H1 (cell line): Measurements from ENCODE around the gene PTPRG. TPM values are rescaled to one million over a fixed set of nuclear protein-coding genes. Genes with fewer than 3 reads are reported as not detected.

Experiments
- CTCF ChIA-PET: fragments of 300-600 bp; sonication (Branson Sonifier 250); formaldehyde crosslinking; loops from one replicate; lab custom pipeline; 2021; ENCODE audit not compliant: partially characterized antibody; lab: Charles Lee
- POLR2A ChIA-PET: fragments of 300-600 bp; sonication (Branson Sonifier 250); formaldehyde crosslinking; loops from one replicate; lab custom pipeline; 2021; ENCODE audit warnings: inconsistent platforms; ENCODE audit not compliant: partially characterized antibody; lab: Charles Lee
- DNase-seq, 2 experiments: peaks; one replicate each; pipeline versions ENCODE4 v3.0.0 to v3.0.0-alpha.2; 2010 to 2022; ENCODE audit warnings: low spot score in 2 of 2, low read depth in 1 of 2, mixed read lengths in 1 of 2
- FAIRE-seq: peaks from 2 replicates; lab custom pipeline; 2011; peaks lifted over from hg19 to GRCh38; lab: Jason Lieb, UNC
- H2AFZ ChIP-seq: 2 replicates; pipeline ENCODE4 v1.8.1; 2012; ENCODE audit warnings: low read length, inconsistent platforms
- H2AK5ac ChIP-seq: 2 replicates; pipeline ENCODE4 v1.6.1; 2013; ENCODE audit warnings: low read depth, low read length
- H2BK120ac ChIP-seq: replicated peaks from 2 replicates; pipeline ENCODE3; 2013; ENCODE audit warnings: low read depth, low read length, inconsistent platforms
- H2BK12ac ChIP-seq: 2 replicates; pipeline ENCODE4 v1.6.1; 2013; ENCODE audit warnings: low read depth, low read length
- H2BK15ac ChIP-seq: 2 replicates; pipeline ENCODE4 v1.6.1; 2013; ENCODE audit warnings: low read length
- H2BK20ac ChIP-seq: 2 replicates; pipeline ENCODE4 v1.6.1; 2013; ENCODE audit warnings: low read length
- H2BK5ac ChIP-seq: 2 replicates; pipeline ENCODE4 v1.6.1; 2013; ENCODE audit warnings: low read depth, low read length
- H3K14ac ChIP-seq: 2 replicates; pipeline ENCODE4 v1.6.1; 2013; ENCODE audit warnings: inconsistent platforms; ENCODE audit not compliant: insufficient read length
- H3K18ac ChIP-seq: 2 replicates; pipeline ENCODE4 v1.6.1; 2013; ENCODE audit warnings: low read length; ENCODE audit errors: extremely low read depth
- H3K23ac ChIP-seq: 2 replicates; pipeline ENCODE4 v1.6.1; 2013; ENCODE audit warnings: inconsistent platforms; ENCODE audit not compliant: insufficient read length
- H3K23me2 ChIP-seq: 2 replicates; pipeline ENCODE4 v1.6.1; 2013; ENCODE audit warnings: low read depth, low read length
- H3K27ac ChIP-seq: 2 replicates; pipeline ENCODE4 v1.6.1; 2011; ENCODE audit warnings: low read depth, low read length, inconsistent platforms
- H3K27me3 ChIP-seq, 4 experiments: replicated peaks in 1 of 4; 1 replicate in 1 of 4; 2 replicates in 3 of 4; pipeline versions ENCODE4 v1.6.1 to v1.8.1; 2011 to 2013; ENCODE audit warnings: low read length in 3 of 4, mild to moderate bottlenecking in 3 of 4, inconsistent platforms in 2 of 4, mixed read lengths in 2 of 4, moderate library complexity in 1 of 4; ENCODE audit not compliant: control insufficient read depth in 3 of 4, insufficient read depth in 3 of 4; ENCODE audit errors: extremely low read depth in 1 of 4
- H3K36me3 ChIP-seq, 4 experiments: 2 replicates each; pipeline versions ENCODE4 v1.6.1 to v1.8.1; 2011 to 2013; ENCODE audit warnings: mild to moderate bottlenecking in 4 of 4, low read length in 3 of 4, moderate library complexity in 2 of 4, control low read depth in 1 of 4, inconsistent platforms in 1 of 4; ENCODE audit not compliant: insufficient read depth in 4 of 4, control insufficient read depth in 2 of 4
- H3K4ac ChIP-seq: replicated peaks from 2 replicates; pipeline ENCODE3; 2013; ENCODE audit warnings: low read length, low read depth, mixed read lengths, inconsistent platforms; ENCODE audit not compliant: insufficient read length
- H3K4me1 ChIP-seq, 4 experiments: replicated peaks in 1 of 4; 1 replicate in 1 of 4; 2 replicates in 3 of 4; pipeline versions ENCODE4 v1.6.1 to v1.8.1; 2011 to 2013; ENCODE audit warnings: low read length in 3 of 4, inconsistent platforms in 2 of 4, mixed read lengths in 1 of 4; ENCODE audit not compliant: insufficient read depth in 4 of 4, control insufficient read depth in 3 of 4
- H3K4me2 ChIP-seq, 2 experiments: 2 replicates each; pipeline versions ENCODE4 v1.6.1 to v1.8.1; 2011 to 2013; ENCODE audit warnings: low read depth in 2 of 2, low read length in 2 of 2, control low read depth in 1 of 2, inconsistent platforms in 1 of 2, mild to moderate bottlenecking in 1 of 2; ENCODE audit not compliant: insufficient read depth in 1 of 2
- H3K4me3 ChIP-seq, 4 experiments: fragments of 200-600, 300-600 bp in 1 of 4; sonication (generic), shearing (Covaris generic), sonication (Bioruptor Twin) in 1 of 4; 2 replicates each; pipeline versions ENCODE4 v1.5.1 to v1.8.1; 2011 to 2016; ENCODE audit warnings: low read length in 4 of 4, low read depth in 3 of 4, control low read depth in 2 of 4, inconsistent platforms in 2 of 4, mild to moderate bottlenecking in 2 of 4, mixed read lengths in 1 of 4, moderate library complexity in 1 of 4; ENCODE audit not compliant: insufficient read depth in 2 of 4; ENCODE audit errors: extremely low read depth in 1 of 4
- H3K56ac ChIP-seq: replicated peaks from 2 replicates; pipeline ENCODE3; 2013; ENCODE audit warnings: low read depth, mild to moderate bottlenecking, mixed read lengths, low read length, inconsistent platforms; ENCODE audit not compliant: insufficient read length
- H3K79me1 ChIP-seq: 2 replicates; pipeline ENCODE4 v1.6.1; 2013; ENCODE audit warnings: low read depth, low read length, control low read depth
- H3K79me2 ChIP-seq, 2 experiments: 2 replicates each; pipeline versions ENCODE4 v1.6.1 to v1.8.1; 2012 to 2013; ENCODE audit warnings: low read length in 2 of 2, mild to moderate bottlenecking in 2 of 2, inconsistent platforms in 1 of 2; ENCODE audit not compliant: insufficient read depth in 2 of 2, control insufficient read depth in 1 of 2
- H3K9ac ChIP-seq, 4 experiments: replicated peaks in 1 of 4; 1 replicate in 1 of 4; 2 replicates in 3 of 4; pipeline versions ENCODE4 v1.6.1 to v1.8.1; 2011 to 2013; ENCODE audit warnings: low read depth in 3 of 4, low read length in 3 of 4, control low read depth in 2 of 4, mild to moderate bottlenecking in 2 of 4, moderate library complexity in 2 of 4, inconsistent platforms in 1 of 4; ENCODE audit errors: extremely low read depth in 1 of 4
- H3K9me3 ChIP-seq, 2 experiments: 2 replicates each; pipeline versions ENCODE4 v1.6.1 to v1.8.1; 2012 to 2013; ENCODE audit warnings: mild to moderate bottlenecking in 2 of 2, moderate library complexity in 2 of 2, control low read depth in 1 of 2, inconsistent platforms in 1 of 2, low read depth in 1 of 2, low read length in 1 of 2, mixed read lengths in 1 of 2; ENCODE audit not compliant: insufficient read depth in 2 of 2
- H4K20me1 ChIP-seq, 2 experiments: replicated peaks in 1 of 2; 2 replicates each; pipeline versions ENCODE3 to v1.8.1; 2011 to 2013; ENCODE audit warnings: inconsistent platforms in 2 of 2, low read length in 2 of 2, mild to moderate bottlenecking in 1 of 2; ENCODE audit not compliant: insufficient read depth in 2 of 2, control insufficient read depth in 1 of 2
- H4K5ac ChIP-seq: 2 replicates; pipeline ENCODE4 v1.6.1; 2013; ENCODE audit warnings: low read length, low read depth, mixed read lengths, inconsistent platforms; ENCODE audit not compliant: insufficient read length
- H4K8ac ChIP-seq: 2 replicates; pipeline ENCODE4 v1.8.0; 2013; ENCODE audit warnings: mild to moderate bottlenecking, moderate library complexity, low read length, inconsistent platforms; ENCODE audit not compliant: insufficient read depth; ENCODE audit errors: extremely low read depth
- H4K91ac ChIP-seq: replicated peaks from 2 replicates; pipeline ENCODE3; 2013; ENCODE audit warnings: low read length, mixed read lengths, inconsistent platforms; ENCODE audit not compliant: insufficient read length
- ATF2 ChIP-seq: IDR thresholded peaks from 2 replicates; pipeline ENCODE4 v1.6.1; 2012; ENCODE audit warnings: low read length, inconsistent platforms
- ATF3 ChIP-seq: IDR thresholded peaks from 2 replicates; pipeline ENCODE4 v1.6.1; 2011; ENCODE audit warnings: low read depth, mild to moderate bottlenecking, low read length; ENCODE audit not compliant: insufficient read depth
- CBX5 ChIP-seq: fragments of 300-800, 300-1000 bp; sonication (generic); IDR thresholded peaks from 2 replicates; pipeline ENCODE4 v1.7.1; 2016; ENCODE audit warnings: antibody characterized with exemption, low read length, low read depth
- CEBPB ChIP-seq: IDR thresholded peaks from 2 replicates; pipeline ENCODE4 v1.6.1; 2012; ENCODE audit warnings: low read depth, low read length
- CTCF ChIP-seq, 3 experiments: IDR thresholded peaks; 1 replicate in 2 of 3; 2 replicates in 1 of 3; pipeline versions ENCODE4 v1.5.1 to v1.6.1; 2011; ENCODE audit warnings: low read length in 3 of 3, mild to moderate bottlenecking in 3 of 3, inconsistent platforms in 2 of 3, low read depth in 1 of 3, moderate library complexity in 1 of 3; ENCODE audit not compliant: insufficient read depth in 1 of 3; ENCODE audit errors: control extremely low read depth in 1 of 3
- JUN ChIP-seq: IDR thresholded peaks from 2 replicates; pipeline ENCODE4 v1.6.1; 2011; ENCODE audit warnings: low read depth, mild to moderate bottlenecking, improper control_type of control experiment, low read length
- JUND ChIP-seq: IDR thresholded peaks from 2 replicates; pipeline ENCODE4 v1.6.1; 2011; ENCODE audit warnings: mild to moderate bottlenecking, improper control_type of control experiment, low read length
- KDM1A ChIP-seq: fragments of 200-600, 300-600 bp; sonication (generic); IDR thresholded peaks from 2 replicates; pipeline ENCODE4 v1.7.1; 2016; ENCODE audit warnings: mild to moderate bottlenecking, low read length, borderline replicate concordance
- POLR2AphosphoS5 ChIP-seq: IDR thresholded peaks from 2 replicates; pipeline ENCODE4 v1.6.1; 2011; ENCODE audit warnings: low read depth, low read length
- WGBS, 2 experiments: shearing (Covaris generic) in 1 of 2; methylation state at CpG; one replicate each; pipeline versions ENCODE4 v1.1.6 to v1.1.7; 2013 to 2015; ENCODE audit warnings: low lambda C conversion rate in 2 of 2, mixed read lengths in 2 of 2, inconsistent platforms in 1 of 2, low coverage in 1 of 2, missing lambda C conversion rate in 1 of 2; ENCODE audit not compliant: insufficient replicate concordance in 2 of 2, insufficient coverage in 1 of 2, insufficient read length in 1 of 2; ENCODE audit errors: extremely low coverage in 1 of 2, missing lambda C conversion rate in 1 of 2; 5-methylcytosine and 5-hydroxymethylcytosine counted together
- polyA plus RNA-seq, 7 experiments: library from polyadenylated mRNA; depleted of rRNA in 3 of 7; stranded (reverse) in 5 of 7; unstranded in 2 of 7; fragments of >200 nt in 5 of 7; fragments of 200-250 nt in 2 of 7; gene quantifications; 1 replicate in 5 of 7; 2 replicates in 1 of 7; 4 replicates in 1 of 7; pipeline versions ENCODE4 v1.2.1 to v1.2.3, GENCODE V29; 2011 to 2013; ENCODE audit warnings: missing spikeins in 2 of 7, mixed read lengths in 2 of 7
- total RNA-seq: library from RNA; stranded (reverse); fragmentation: NEBNext Ultra II Directional; extraction: Animal tissue kit (Norgen Biotek cat#: 25700); gene quantifications from 2 replicates; pipeline ENCODE4 v1.2.1, GENCODE V29; 2021

PTPRG gene
- total and polyA plus RNA-seq, 2 of the 8 experiments (the other 6 are each of a cell fraction or from before 2014, with no cell fraction given) = 23.3 to 96.2 TPM

- FAIRE-seq (no peak), DNase-seq (no peak)
- Histone ChIP-seq H3K79me2 (peaks cover 0 to 94% of the 10 kb centered on the region in 2 experiments; a peak in 3 of 4 replicates), H3K23ac (no peak overlapping the region), H3K56ac (no peak overlapping the region), H3K18ac (no peak overlapping the region), H4K5ac (no peak overlapping the region), H2BK120ac (no peak overlapping the region), H3K9ac (no peak overlapping the region), H3K79me1 (no peaks in the 10 kb centered on the region; the same call in 1 of the 2 replicates), H2BK5ac (no peak overlapping the region), H4K8ac (no peak overlapping the region), H3K4me1 (peaks cover 0 to 18% (median 2%) of the 10 kb centered on the region in 4 experiments; a peak in 4 of 7 replicates), H3K36me3 (peaks cover 0 to 5% (median 0%) of the 10 kb centered on the region in 4 experiments; a peak in 1 of 8 replicates), H3K9me3 (peaks cover 0 to 3% of the 10 kb centered on the region in 2 experiments; a peak in 1 of 4 replicates), H2BK12ac (no peak overlapping the region), H4K20me1 (peaks cover 0 to 7% of the 10 kb centered on the region in 2 experiments), H3K14ac (no peak overlapping the region), H3K27ac (no peak overlapping the region), H3K23me2 (no peaks in the 10 kb centered on the region), H4K91ac (no peak overlapping the region), H2BK20ac (no peak overlapping the region), H3K4ac (no peak overlapping the region), H3K4me3 (no peak overlapping the region), H2BK15ac (no peak overlapping the region), H2AK5ac (no peak overlapping the region), H3K4me2 (no peak overlapping the region), H2AFZ (no peak overlapping the region), H3K27me3 (no peaks in the 10 kb centered on the region)
- CTCF ChIA-PET = interaction anchor here (0.7 to 1.5 kb wide), 3 partner anchors 9 to 152 kb away, joined by 4 to 5 read pairs (median 4); no protein-coding TSS in a partner anchor
- POLR2A ChIA-PET = no interaction called here
- WGBS, 2 experiments = 89% methylated on average over 8 of the region's 8 CpGs; no CpG with 5 or more reads in 1 of the 2 experiments
- TF ChIP-seq CEBPB = no peak
- TF ChIP-seq ATF2 = no peak
- no peak for TF ChIP-seq KDM1A
- TF ChIP-seq CBX5 = no peak
- no peak for TF ChIP-seq JUND
- TF ChIP-seq JUN = no peak
- no peak for TF ChIP-seq POLR2AphosphoS5
- TF ChIP-seq ATF3 = no peak
- TF ChIP-seq CTCF (IDR thresholded peaks at IDR 0.05; ENCODE audit: control extremely low read depth in 1 of 3, insufficient read depth in 1 of 3, low read depth in 1 of 3, low read length in 3 of 3) = no peak
Observed at GRCh38 chr3:61929617-61930016, 368.2 kb downstream of the PTPRG start.
